ENCODE results near the gene GPD1.

GRCh38 chr12:50086148-50086547 lies 17.7 kb upstream of the GPD1 start:
- TF ChIP-seq POLR2AphosphoS5 (IDR thresholded peaks at IDR 0.05; ENCODE audit: insufficient read depth in 1 of 2, low read depth in 1 of 2), result no peak
- TF ChIP-seq, protein P1, sequence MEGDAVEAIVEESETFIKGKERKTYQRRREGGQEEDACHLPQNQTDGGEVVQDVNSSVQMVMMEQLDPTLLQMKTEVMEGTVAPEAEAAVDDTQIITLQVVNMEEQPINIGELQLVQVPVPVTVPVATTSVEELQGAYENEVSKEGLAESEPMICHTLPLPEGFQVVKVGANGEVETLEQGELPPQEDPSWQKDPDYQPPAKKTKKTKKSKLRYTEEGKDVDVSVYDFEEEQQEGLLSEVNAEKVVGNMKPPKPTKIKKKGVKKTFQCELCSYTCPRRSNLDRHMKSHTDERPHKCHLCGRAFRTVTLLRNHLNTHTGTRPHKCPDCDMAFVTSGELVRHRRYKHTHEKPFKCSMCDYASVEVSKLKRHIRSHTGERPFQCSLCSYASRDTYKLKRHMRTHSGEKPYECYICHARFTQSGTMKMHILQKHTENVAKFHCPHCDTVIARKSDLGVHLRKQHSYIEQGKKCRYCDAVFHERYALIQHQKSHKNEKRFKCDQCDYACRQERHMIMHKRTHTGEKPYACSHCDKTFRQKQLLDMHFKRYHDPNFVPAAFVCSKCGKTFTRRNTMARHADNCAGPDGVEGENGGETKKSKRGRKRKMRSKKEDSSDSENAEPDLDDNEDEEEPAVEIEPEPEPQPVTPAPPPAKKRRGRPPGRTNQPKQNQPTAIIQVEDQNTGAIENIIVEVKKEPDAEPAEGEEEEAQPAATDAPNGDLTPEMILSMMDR (IDR thresholded peaks at IDR 0.05), result no peak
